Adrenal gland (tissue), 12 donors: ENCODE measurements around the gene NACC2. TPM values are rescaled to one million over a fixed set of nuclear protein-coding genes. Genes with fewer than 3 reads are reported as not detected.

ENCODE experiments used
- DNase-seq, 7 donors: peaks; one replicate each; pipeline ENCODE4 v3.0.0-alpha.2; 2019 to 2020
- H3K27ac ChIP-seq, 5 donors: fragments of 200-600 bp; sonication (generic) in 4 of 5; 1 replicate in 3 of 5; 2 replicates in 2 of 5; pipeline versions ENCODE4 v1.5.1 to v1.8.0; 2016 to 2020; ENCODE audit warnings: mild to moderate bottlenecking in 1 of 5
- H3K27me3 ChIP-seq: fragments of 200-600 bp; 2 replicates; pipeline ENCODE4 v1.8.0; 2021
- H3K36me3 ChIP-seq, 2 donors: fragments of 200-600 bp; replicated peaks in 1 of 2; 1 replicate in 1 of 2; 2 replicates in 1 of 2; pipeline versions ENCODE4 v1.5.1 to v1.8.0; 2018 to 2022
- H3K4me1 ChIP-seq, 2 donors: fragments of 200-600 bp; replicated peaks in 1 of 2; 1 replicate in 1 of 2; 2 replicates in 1 of 2; pipeline versions ENCODE4 v1.5.1 to v1.8.0; 2018 to 2021
- H3K4me3 ChIP-seq, 4 donors: fragments of 200-600 bp; sonication (generic) in 3 of 4; one replicate each; pipeline ENCODE4 v1.5.1; 2016 to 2018
- H3K9me3 ChIP-seq, 3 donors: fragments of 200-600 bp; sonication (generic) in 1 of 3; replicated peaks in 1 of 3; 1 replicate in 2 of 3; 2 replicates in 1 of 3; pipeline versions ENCODE4 v1.5.1 to v1.8.0; 2016 to 2021
- CTCF ChIP-seq, 6 experiments: fragments of 450-650 bp in 4 of 6; fragments of 200-600 bp in 2 of 6; sonication (generic) in 1 of 6; IDR thresholded peaks; 1 replicate in 5 of 6; 2 replicates in 1 of 6; pipeline versions ENCODE4 v1.5.1 to v1.8.0; 2016 to 2021; ENCODE audit warnings: antibody characterized with exemption in 6 of 6, mild to moderate bottlenecking in 2 of 6, moderate library complexity in 1 of 6
- POLR2A ChIP-seq, 2 donors: fragments of 450-650 bp; IDR thresholded peaks; one replicate each; pipeline ENCODE4 v1.6.1; 2017; ENCODE audit warnings: antibody characterized with exemption in 2 of 2, mild to moderate bottlenecking in 2 of 2, moderate library complexity in 1 of 2
- WGBS, 4 donors: extraction: QIAGEN DNeasy Blood & Tissue Kit in 2 of 4; methylation state at CpG; one replicate each; pipeline versions ENCODE4 v1.1.5 to v1.1.7; 2013 to 2017; 5-methylcytosine and 5-hydroxymethylcytosine counted together
- intact Hi-C, 2 donors: fragments of 100-400 bp; cut with DNase I; formaldehyde crosslinking; loops; one replicate each; pipeline versions ENCODE4 v1.14.1 to v1.15.0; 2022 to 2023
- polyA plus RNA-seq, 3 donors: library from polyadenylated mRNA; stranded (reverse); fragments of 200-250 nt in 2 of 3; fragments of 350-450 nt in 1 of 3; fragmentation: Illumina TruSeq in 1 of 3; extraction: RNeasy Lipid Tissue Mini Kit (QIAGEN cat#74804) in 1 of 3; gene quantifications; one replicate each; pipeline ENCODE4 v1.2.3, GENCODE V29; 2013 to 2014
- total RNA-seq, 9 donors: library from RNA; depleted of rRNA in 4 of 9; stranded (reverse); fragments of >200 nt in 4 of 9; fragments of 120-200 nt in 1 of 9; fragmentation: NEBNext Ultra II Directional in 1 of 9; extraction: Animal tissue kit (Norgen Biotek cat#: 25700) in 1 of 9; gene quantifications; one replicate each; pipeline versions ENCODE4 v1.1.0 to v1.2.4, GENCODE V29; 2013 to 2023
- donor health status: healthy with polysubstance abuse.
- donor health status: Bipolar disorder and iron deficiency.
- donor health status: DM: yes; HTN: yes; CAD: no.
- donor health status: DM: no; HTN: no; CAD: no.
- donor health status: DM: no; HTN: no; CAD: no.
- donor health status: DM: yes; HTN: yes; CAD: no.

The NACC2 gene
- total and polyA plus RNA-seq, 12 donors: 3.3 to 61.0 (median 35.3) TPM

DNA sequence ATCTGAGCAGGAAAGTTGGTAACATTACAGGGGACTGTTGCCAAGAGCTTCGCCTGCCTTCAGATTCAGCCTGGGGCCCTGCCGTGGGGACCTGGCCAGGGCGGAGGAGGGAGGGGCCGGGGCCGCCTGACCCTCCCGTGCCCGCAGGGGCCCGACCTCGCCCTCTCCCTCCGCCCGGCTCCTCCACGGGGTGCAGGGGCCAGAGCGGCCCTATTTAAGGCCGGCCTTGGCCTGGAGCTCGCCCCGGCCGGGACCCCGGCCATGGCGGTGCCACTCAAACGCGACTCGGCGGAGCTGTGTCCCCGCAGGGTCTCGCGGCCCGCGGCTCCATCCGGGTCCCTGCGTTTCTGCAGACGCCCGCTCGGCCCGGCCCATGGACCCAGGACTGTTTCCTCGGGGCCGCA lies 22.8 kb upstream of the NACC2 start:
- H3K27ac ChIP-seq: peak overlapping the region; percentile 37 to 98 (median 81)
- WGBS, 4 donors: 0% methylated on average over 1 to 36 of the region's 36 CpGs
- no peaks in the 10 kb centered on the region for H3K27me3 ChIP-seq
- H3K9me3 ChIP-seq: no peaks in the 10 kb centered on the region
- peak in 4 of 7 donors; percentile 54 to 69 (median 62) for DNase-seq
- TF ChIP-seq CTCF (IDR thresholded peaks at IDR 0.05) (no peak), POLR2A (IDR thresholded peaks at IDR 0.05) (no peak)
- H3K36me3 ChIP-seq: peaks cover 0 to 22% of the 10 kb centered on the region in 2 donors
- intact Hi-C loops: no loop called here
- H3K4me3 ChIP-seq: peak overlapping the region in 3 of 4 donors; percentile 42 to 97 (median 66)
- H3K4me1 ChIP-seq: peaks cover 16 to 22% of the 10 kb centered on the region in 2 donors

- peaks cover 0 to 22% of the 10 kb centered on the region in 2 donors for H3K36me3 ChIP-seq
- no peaks in the 10 kb centered on the region for H3K9me3 ChIP-seq
- 40 to 49% (median 46%) methylated on average over 14 to 23 of the region's 23 CpGs for WGBS, 4 donors
- no peaks in the 10 kb centered on the region for H3K27me3 ChIP-seq
- H3K4me1 ChIP-seq: peaks cover 16 to 18% of the 10 kb centered on the region in 2 donors
- TF ChIP-seq POLR2A (IDR thresholded peaks at IDR 0.05) (no peak), CTCF (IDR thresholded peaks at IDR 0.05) (no peak)
- DNase-seq: peak in 1 of 7 donors; percentile 47
- peak overlapping the region in 3 of 4 donors; percentile 42 to 97 (median 66) for H3K4me3 ChIP-seq
- intact Hi-C loops: no loop called here
- peak overlapping the region in 4 of 5 donors; percentile 79 to 98 (median 88) for H3K27ac ChIP-seq
Observed at GRCh38 chr9:136117291-136117915, 22.3 kb upstream of the NACC2 start.

DNA sequence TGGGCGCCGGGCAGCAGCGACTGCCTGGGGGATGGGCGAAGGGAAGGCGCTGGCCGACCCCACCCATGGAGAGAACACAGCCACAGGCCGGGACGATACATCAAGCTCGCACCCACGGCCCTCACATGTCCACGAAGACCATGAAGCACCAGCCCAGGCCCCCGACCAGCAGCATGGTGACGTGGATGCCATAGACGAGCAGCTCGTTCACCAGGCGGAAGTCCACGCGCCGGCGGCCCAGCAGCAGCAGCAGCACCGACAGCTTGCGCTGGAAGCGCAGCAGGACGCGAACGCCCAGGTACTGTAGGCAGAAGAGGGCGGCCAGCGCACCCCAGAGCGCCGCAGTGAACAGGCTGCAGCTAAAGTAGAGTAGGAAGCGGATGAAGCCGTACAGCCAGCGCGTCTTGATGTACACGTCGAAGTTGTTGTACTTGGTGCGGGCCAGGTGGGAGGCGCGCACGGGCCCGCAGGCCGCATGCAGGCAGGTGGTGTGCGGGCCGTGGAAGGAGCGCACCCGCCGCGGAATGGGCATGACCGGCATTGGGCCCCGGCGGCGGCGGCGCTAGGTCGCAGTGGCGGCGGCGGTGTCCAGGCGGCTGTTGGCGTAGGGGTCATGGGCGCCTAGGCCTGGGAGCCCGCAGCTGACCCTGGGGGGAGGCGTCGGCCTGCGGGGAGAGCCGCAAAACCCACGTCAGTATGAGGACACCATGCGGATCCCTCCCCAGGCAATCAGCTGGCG lies 21.4 kb upstream of the NACC2 start:
- intact Hi-C loops: no loop called here
- 94 to 97% (median 96%) methylated on average over 42 to 69 of the region's 69 CpGs for WGBS, 4 donors

More for the DNA sequence above, 21.4 kb upstream of the NACC2 start:
- Histone ChIP-seq H3K4me3 (no peak overlapping the region), H3K27me3 (no peaks in the 10 kb centered on the region), H3K9me3 (no peaks in the 10 kb centered on the region), H3K36me3 (peaks cover 0 to 22% of the 10 kb centered on the region in 2 donors), H3K27ac (no peak overlapping the region), H3K4me1 (peaks cover 16 to 17% of the 10 kb centered on the region in 2 donors)
- DNase-seq: no peak
- TF ChIP-seq POLR2A (IDR thresholded peaks at IDR 0.05): no peak
- TF ChIP-seq CTCF (IDR thresholded peaks at IDR 0.05): no peak
